Tibial artery (tissue), 4 donors: Measurements from ENCODE around the gene CPLX3.

Experiments used
- DNase-seq, 2 donors: peaks; one replicate each; pipeline ENCODE4 v3.0.0-alpha.2; 2019
- H3K27ac ChIP-seq, 2 donors: fragments of 200-600 bp; sonication (generic) in 1 of 2; 1 replicate in 1 of 2; 2 replicates in 1 of 2; pipeline ENCODE4 v1.5.1; 2018 to 2019; ENCODE audit warnings: mild to moderate bottlenecking in 1 of 2
- H3K27me3 ChIP-seq, 2 donors: fragments of 200-600 bp; sonication (generic) in 1 of 2; one replicate each; pipeline versions ENCODE4 v1.5.1 to v1.6.0; 2016 to 2019
- H3K36me3 ChIP-seq, 3 donors: fragments of 200-600 bp; sonication (generic) in 2 of 3; one replicate each; pipeline ENCODE4 v1.5.1; 2016 to 2019; ENCODE audit warnings: mild to moderate bottlenecking in 2 of 3
- H3K4me1 ChIP-seq, 4 donors: fragments of 200-600 bp; sonication (generic) in 2 of 4; 1 replicate in 3 of 4; 2 replicates in 1 of 4; pipeline ENCODE4 v1.5.1; 2016 to 2019
- H3K4me3 ChIP-seq, 2 donors: fragments of 200-600 bp; sonication (generic) in 1 of 2; 1 replicate in 1 of 2; 2 replicates in 1 of 2; pipeline ENCODE4 v1.5.1; 2018 to 2019; ENCODE audit warnings: mild to moderate bottlenecking in 2 of 2
- H3K9me3 ChIP-seq, 3 donors: fragments of 200-600 bp; sonication (generic) in 1 of 3; one replicate each; pipeline ENCODE4 v1.5.1; 2016 to 2019
- intact Hi-C: fragments of 100-400 bp; cut with DNase I; formaldehyde crosslinking; loops from one replicate; pipeline ENCODE4 v1.15.0; 2023; ENCODE audit warnings: low total_unique reads
- TF ChIP-seq, protein P1 (sequence below), 2 experiments: fragments of 200-600 bp in 1 of 2; fragments of 450-650 bp in 1 of 2; IDR thresholded peaks; one replicate each; pipeline ENCODE4 v1.5.1; 2017 to 2019; ENCODE audit warnings: antibody characterized with exemption in 2 of 2, mild to moderate bottlenecking in 1 of 2, moderate library complexity in 1 of 2

Gene CPLX3

DNA sequence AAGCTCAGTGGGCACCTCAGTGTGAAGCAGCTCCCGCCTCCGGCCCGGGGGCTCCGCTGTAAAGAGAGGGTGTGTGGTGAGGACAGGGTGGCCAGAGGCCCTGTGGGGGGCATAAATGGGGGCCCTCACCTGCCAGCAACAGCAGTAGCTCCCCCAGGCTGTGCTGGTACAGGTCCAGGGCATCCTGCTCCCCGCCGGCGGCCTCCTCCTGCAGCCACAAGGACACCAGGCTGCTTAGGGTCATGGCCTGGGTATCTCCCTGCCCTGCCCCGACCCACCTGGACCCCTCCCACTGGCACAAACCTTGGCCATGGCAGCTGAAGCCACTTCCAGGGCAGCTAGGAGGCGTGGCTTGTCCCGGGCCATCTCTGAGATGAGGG lies 11.7 kb downstream of the CPLX3 start:
- Histone ChIP-seq H3K4me1 (peaks cover 0 to 18% (median 12%) of the 10 kb centered on the region in 4 donors), H3K36me3 (peaks cover 0 to 52% (median 13%) of the 10 kb centered on the region in 3 donors), H3K4me3 (no peak overlapping the region), H3K27me3 (no peaks in the 10 kb centered on the region), H3K27ac (no peak overlapping the region), H3K9me3 (no peaks in the 10 kb centered on the region)
- TF ChIP-seq, protein P1, sequence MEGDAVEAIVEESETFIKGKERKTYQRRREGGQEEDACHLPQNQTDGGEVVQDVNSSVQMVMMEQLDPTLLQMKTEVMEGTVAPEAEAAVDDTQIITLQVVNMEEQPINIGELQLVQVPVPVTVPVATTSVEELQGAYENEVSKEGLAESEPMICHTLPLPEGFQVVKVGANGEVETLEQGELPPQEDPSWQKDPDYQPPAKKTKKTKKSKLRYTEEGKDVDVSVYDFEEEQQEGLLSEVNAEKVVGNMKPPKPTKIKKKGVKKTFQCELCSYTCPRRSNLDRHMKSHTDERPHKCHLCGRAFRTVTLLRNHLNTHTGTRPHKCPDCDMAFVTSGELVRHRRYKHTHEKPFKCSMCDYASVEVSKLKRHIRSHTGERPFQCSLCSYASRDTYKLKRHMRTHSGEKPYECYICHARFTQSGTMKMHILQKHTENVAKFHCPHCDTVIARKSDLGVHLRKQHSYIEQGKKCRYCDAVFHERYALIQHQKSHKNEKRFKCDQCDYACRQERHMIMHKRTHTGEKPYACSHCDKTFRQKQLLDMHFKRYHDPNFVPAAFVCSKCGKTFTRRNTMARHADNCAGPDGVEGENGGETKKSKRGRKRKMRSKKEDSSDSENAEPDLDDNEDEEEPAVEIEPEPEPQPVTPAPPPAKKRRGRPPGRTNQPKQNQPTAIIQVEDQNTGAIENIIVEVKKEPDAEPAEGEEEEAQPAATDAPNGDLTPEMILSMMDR (IDR thresholded peaks at IDR 0.05), result no peak
- intact Hi-C loops, result no loop called here
- no peak for DNase-seq

DNA sequence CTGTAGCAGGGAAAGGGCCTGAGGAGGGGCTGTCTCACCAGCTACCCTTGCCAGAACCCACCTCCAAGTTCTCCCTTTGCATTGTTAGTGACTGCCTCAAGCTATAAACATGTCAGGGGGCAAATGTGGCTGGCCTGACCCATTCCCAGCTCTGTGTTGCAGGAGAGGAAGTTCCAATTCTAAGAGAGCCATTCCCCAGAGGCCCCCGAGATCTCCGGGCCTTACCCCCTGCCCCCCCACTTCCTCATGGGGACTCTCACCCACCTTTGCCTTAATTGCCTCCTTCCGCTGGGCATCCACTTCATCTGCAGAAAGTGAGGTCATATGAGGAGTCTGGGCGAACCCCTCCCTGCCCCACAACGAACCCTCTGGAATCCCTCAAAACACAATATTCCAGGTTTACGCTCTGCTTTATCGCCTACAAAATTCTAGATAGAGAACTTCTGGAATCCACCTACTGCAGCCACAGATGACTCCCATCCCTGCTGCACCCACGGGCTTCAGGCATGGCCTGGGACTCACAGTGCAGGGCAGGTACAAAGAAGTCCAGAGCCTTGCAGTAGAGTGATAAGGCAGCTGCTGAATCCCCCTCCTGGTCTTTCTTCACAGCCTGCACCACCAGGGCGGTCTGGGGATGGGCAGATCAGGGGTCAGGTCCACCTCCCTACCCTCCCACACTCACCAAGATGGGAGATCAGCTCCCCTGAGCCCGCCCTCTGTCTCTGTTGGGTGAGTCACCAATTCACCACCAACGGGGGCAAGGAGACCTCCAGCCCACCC lies 12.5 kb downstream of the CPLX3 start:
- Histone ChIP-seq H3K4me1 (peaks cover 0 to 26% (median 19%) of the 10 kb centered on the region in 4 donors), H3K4me3 (no peak overlapping the region), H3K9me3 (no peaks in the 10 kb centered on the region), H3K36me3 (peaks cover 0 to 52% (median 13%) of the 10 kb centered on the region in 3 donors), H3K27ac (no peak overlapping the region), H3K27me3 (no peaks in the 10 kb centered on the region)
- DNase-seq, result no peak
- TF ChIP-seq, protein P1 (IDR thresholded peaks at IDR 0.05), result no peak
- intact Hi-C loops, result no loop called here

DNA sequence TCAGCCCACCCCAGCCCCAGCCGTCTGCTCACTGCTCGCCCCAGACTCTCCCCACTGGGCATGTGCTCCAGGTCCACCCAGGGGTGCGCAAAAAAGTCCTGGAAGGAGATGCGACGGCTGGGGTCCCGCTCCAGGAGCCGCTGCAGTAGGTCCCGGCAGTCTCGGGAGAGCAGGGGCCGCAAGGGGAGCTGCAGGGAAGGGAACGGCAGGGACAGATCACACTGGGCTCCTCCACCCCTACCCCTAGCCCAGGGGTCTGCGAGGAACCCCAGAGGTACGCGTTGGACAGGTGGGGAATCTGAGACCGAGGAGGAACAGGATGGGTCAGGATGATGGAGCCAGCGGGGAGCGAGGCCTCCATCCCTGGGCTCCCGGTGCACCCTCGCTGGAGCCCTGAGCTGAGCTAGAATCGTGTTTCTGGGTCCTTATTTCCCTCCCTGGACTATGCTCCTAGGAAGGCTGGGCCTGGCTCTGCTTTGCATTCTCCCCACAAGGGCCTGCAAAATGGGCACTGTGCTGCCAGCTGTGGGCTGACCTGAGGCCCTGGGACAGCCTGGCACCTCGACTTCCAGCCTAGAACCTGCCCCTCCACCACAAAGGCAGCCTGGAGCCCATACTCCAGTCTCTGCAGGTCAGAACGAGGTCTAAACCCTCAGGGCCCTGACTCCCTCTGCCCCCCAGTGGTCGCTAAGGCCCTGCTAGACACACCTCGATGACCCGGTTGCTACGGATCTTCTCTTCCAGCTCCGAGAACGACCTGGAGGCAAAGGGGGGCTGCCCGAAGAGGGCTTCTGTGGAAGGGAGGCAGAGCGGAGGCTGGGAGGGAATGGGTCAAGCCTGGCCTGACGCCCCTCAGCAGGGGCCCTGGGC lies 13.3 kb downstream of the CPLX3 start:
- peaks cover 0 to 53% (median 14%) of the 10 kb centered on the region in 3 donors for H3K36me3 ChIP-seq

DNA sequence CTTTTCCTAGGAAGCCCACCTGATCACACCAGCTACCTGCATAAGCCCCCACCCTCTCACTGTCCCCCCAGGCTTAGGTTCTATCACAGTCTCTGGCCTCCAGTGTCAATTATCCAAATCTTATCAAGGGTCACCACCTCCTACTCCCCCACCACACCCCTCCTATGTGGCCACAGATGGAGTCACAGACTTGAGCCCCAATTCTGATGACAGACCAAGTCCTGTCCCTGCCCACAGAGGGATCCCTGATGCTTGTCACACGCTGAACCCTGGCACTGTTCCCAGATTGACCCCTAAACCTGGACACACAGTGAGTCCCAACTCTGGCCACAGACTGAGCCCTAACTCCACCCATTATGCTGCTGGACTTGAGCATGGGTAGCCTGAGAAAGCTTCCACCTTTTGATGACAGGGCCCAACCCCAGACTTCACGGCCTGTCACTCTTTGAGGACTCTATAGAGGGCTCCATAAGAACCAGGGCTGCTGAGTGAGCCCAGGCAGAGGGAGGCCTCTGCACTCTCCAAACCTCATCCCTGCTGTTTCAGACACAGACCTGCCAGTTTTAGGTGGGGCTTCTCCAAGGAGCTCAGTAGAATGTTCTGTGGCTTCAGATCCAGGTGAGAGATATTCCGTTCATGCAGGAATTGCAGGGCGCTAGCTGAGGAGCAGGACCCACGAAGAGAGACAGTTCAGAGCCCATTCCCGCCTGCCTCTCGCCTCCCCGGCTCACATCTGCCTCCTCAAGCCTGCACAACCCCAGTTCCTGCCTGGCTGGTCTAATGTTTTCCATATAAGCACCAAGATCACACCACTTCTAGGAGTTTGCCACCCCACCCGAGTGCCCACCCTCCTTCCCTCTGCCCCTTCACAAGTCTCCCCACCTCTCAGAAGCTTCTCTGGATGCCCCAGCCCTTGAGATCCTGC lies 14.7 kb downstream of the CPLX3 start:
- intact Hi-C loops, result no loop called here
- no peak for DNase-seq
- TF ChIP-seq, protein P1 (IDR thresholded peaks at IDR 0.05), result no peak
- no peak overlapping the region for H3K4me3 ChIP-seq
- H3K27ac ChIP-seq, result no peak overlapping the region
- no peaks in the 10 kb centered on the region for H3K27me3 ChIP-seq
- peaks cover 0 to 28% (median 19%) of the 10 kb centered on the region in 4 donors for H3K4me1 ChIP-seq
- H3K9me3 ChIP-seq, result no peaks in the 10 kb centered on the region
- H3K36me3 ChIP-seq, result peaks cover 0 to 57% (median 23%) of the 10 kb centered on the region in 3 donors

More for the DNA sequence above, 13.3 kb downstream of the CPLX3 start:
- Histone ChIP-seq H3K4me3 (no peak overlapping the region), H3K27me3 (no peaks in the 10 kb centered on the region), H3K9me3 (no peaks in the 10 kb centered on the region), H3K4me1 (peaks cover 0 to 28% (median 19%) of the 10 kb centered on the region in 4 donors), H3K27ac (no peak overlapping the region)
- intact Hi-C loops, result no loop called here
- TF ChIP-seq, protein P1 (IDR thresholded peaks at IDR 0.05), result no peak
- DNase-seq, result no peak

DNA sequence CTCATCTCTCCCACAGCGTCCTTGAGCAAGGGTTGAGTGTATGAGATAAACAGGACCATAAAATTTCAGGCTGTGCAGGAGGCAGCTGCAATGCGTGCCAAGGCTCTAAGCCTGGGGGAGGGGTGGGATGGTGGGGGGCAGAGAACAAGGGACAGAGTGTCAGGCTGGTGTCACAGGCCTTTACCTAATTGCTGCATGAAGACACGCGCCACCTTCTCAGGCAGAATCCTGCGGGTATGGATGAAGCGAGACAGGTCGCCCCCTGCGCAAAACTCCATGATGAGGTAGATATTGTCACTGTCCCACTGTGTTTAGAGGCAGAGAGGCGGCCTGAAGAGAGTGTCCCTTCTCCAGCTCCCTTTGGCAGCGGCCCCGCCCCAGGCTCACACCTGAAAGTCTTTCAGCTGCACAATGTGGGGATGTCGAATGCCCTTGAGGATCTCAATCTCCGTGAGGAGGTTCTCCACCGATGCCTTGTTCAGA lies 15.5 kb downstream of the CPLX3 start:
- TF ChIP-seq, protein P1 (IDR thresholded peaks at IDR 0.05), result no peak
- Histone ChIP-seq H3K36me3 (peaks cover 0 to 53% (median 23%) of the 10 kb centered on the region in 3 donors), H3K4me3 (peak overlapping the region; percentile 89 to 99), H3K27me3 (no peaks in the 10 kb centered on the region), H3K4me1 (peaks cover 0 to 28% (median 19%) of the 10 kb centered on the region in 4 donors), H3K9me3 (no peaks in the 10 kb centered on the region), H3K27ac (peak overlapping the region in 1 of 2 donors; percentile 89)
- intact Hi-C loops, result no loop called here
- DNase-seq, result no peak
